Activated naive CD4-positive, alpha-beta T cell (primary cell): ENCODE results near the gene RYR2.
"Not testable (repeated sequence)": the region's sequence is repeated elsewhere in the genome, so short reads cannot be mapped to it uniquely, and the experiment has no call there.

Experiments
- DNase-seq, 4 experiments: peaks; one replicate each; lab custom pipeline; 2025; lab: John Stamatoyannopoulos, UW

RYR2 gene

GRCh38 chr1:237146241-237146640 lies 104.3 kb downstream of the RYR2 start:
- no peak for DNase-seq

- DNase-seq: no peak
Measured at GRCh38 chr1:237149857-237150256, 107.9 kb downstream of the RYR2 start.

- not testable (repeated sequence) for DNase-seq
Measured at GRCh38 chr1:237151979-237152378, 110.0 kb downstream of the RYR2 start.

- no peak for DNase-seq
Measured at GRCh38 chr1:237152506-237153335, 110.7 kb downstream of the RYR2 start.

GRCh38 chr1:237154157-237154556 lies 112.2 kb downstream of the RYR2 start:
- DNase-seq: no peak

GRCh38 chr1:237164406-237165352 lies 122.7 kb downstream of the RYR2 start:
- DNase-seq: no peak

- DNase-seq: no peak
Measured at GRCh38 chr1:237166086-237166485, 124.1 kb downstream of the RYR2 start.

GRCh38 chr1:237166593-237167101 lies 124.7 kb downstream of the RYR2 start:
- DNase-seq: no peak

- no peak for DNase-seq
Measured at GRCh38 chr1:237170149-237170548, 128.2 kb downstream of the RYR2 start.

GRCh38 chr1:237171454-237172117 lies 129.6 kb downstream of the RYR2 start:
- DNase-seq: no peak

- DNase-seq: no peak
Measured at GRCh38 chr1:237172118-237172485, 130.1 kb downstream of the RYR2 start.

GRCh38 chr1:237179503-237179902 lies 137.5 kb downstream of the RYR2 start:
- DNase-seq: no peak

GRCh38 chr1:237180256-237180655 lies 138.3 kb downstream of the RYR2 start:
- DNase-seq: no peak

- no peak for DNase-seq
Measured at GRCh38 chr1:237181743-237182317, 139.8 kb downstream of the RYR2 start.

- no peak for DNase-seq
Measured at GRCh38 chr1:237183963-237184540, 142.1 kb downstream of the RYR2 start.

GRCh38 chr1:237186675-237187074 lies 144.7 kb downstream of the RYR2 start:
- no peak for DNase-seq

- no peak for DNase-seq
Measured at GRCh38 chr1:237187842-237188241, 145.9 kb downstream of the RYR2 start.

GRCh38 chr1:237191403-237191802 lies 149.4 kb downstream of the RYR2 start:
- DNase-seq: no peak

GRCh38 chr1:237197470-237198425 lies 155.8 kb downstream of the RYR2 start:
- DNase-seq: no peak

GRCh38 chr1:237199026-237199425 lies 157.0 kb downstream of the RYR2 start:
- no peak for DNase-seq
